ENCODE results near the gene FHAD1. TPM values are rescaled to one million over a fixed set of nuclear protein-coding genes. Genes with fewer than 3 reads are reported as not detected.
"Not testable (repeated sequence)": the region's sequence is repeated elsewhere in the genome, so short reads cannot be mapped to it uniquely, and the experiment has no call there.

Gene FHAD1
- total RNA-seq, 4 donors from 2014 or later, result 0.95 to 1.7 TPM; not detected in 2

DNA sequence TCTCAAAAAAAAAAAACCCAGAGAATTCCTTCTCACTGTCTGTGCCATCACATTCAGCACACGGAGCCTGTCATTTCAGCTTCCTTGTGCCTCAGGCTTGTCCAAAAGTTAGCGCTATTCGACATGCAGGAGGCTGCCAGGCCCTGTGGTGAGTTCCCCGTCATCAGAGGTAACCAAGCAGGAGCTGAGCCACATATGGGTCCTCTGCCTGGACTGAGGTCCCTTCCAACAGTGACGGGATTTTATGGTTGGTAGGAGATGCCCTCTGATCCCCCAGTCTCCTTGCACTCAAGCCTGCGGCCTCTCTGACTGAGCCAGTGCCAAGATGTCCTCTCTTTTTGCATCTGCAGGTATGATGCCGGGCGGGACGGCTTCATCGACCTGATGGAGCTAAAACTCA, 178.5 kb downstream of the FHAD1 start:
- H3K27ac ChIP-seq, result peak overlapping the region in 3 of 4 donors; percentile 73 to 95 (median 92)
- no peaks in the 10 kb centered on the region for H3K9me3 ChIP-seq
- H3K4me3 ChIP-seq, result no peak overlapping the region
- peaks cover 0 to 41% (median 0%) of the 10 kb centered on the region in 3 donors for H3K36me3 ChIP-seq
- H3K27me3 ChIP-seq, result no peaks in the 10 kb centered on the region
- DNase-seq, result peak in 1 of 3 donors; percentile 60
- TF ChIP-seq CTCF (IDR thresholded peaks at IDR 0.05), result no peak
- TF ChIP-seq POLR2A (IDR thresholded peaks at IDR 0.05), result peak in 1 of 2 donors; percentile 34
- H3K4me1 ChIP-seq, result peaks cover 0 to 58% (median 16%) of the 10 kb centered on the region in 4 donors

- H3K27me3 ChIP-seq, result no peaks in the 10 kb centered on the region
- peak overlapping the region in 3 of 4 donors; percentile 73 to 95 (median 92) for H3K27ac ChIP-seq
- DNase-seq, result no peak
- peaks cover 0 to 46% (median 0%) of the 10 kb centered on the region in 3 donors for H3K36me3 ChIP-seq
- H3K4me3 ChIP-seq, result no peak overlapping the region
- peaks cover 0 to 56% (median 16%) of the 10 kb centered on the region in 4 donors for H3K4me1 ChIP-seq
- no peaks in the 10 kb centered on the region for H3K9me3 ChIP-seq
- no peak for TF ChIP-seq CTCF (IDR thresholded peaks at IDR 0.05)
- no peak for TF ChIP-seq POLR2A (IDR thresholded peaks at IDR 0.05)
Observed at GRCh38 chr1:15425958-15426357, 178.9 kb downstream of the FHAD1 start.

DNA sequence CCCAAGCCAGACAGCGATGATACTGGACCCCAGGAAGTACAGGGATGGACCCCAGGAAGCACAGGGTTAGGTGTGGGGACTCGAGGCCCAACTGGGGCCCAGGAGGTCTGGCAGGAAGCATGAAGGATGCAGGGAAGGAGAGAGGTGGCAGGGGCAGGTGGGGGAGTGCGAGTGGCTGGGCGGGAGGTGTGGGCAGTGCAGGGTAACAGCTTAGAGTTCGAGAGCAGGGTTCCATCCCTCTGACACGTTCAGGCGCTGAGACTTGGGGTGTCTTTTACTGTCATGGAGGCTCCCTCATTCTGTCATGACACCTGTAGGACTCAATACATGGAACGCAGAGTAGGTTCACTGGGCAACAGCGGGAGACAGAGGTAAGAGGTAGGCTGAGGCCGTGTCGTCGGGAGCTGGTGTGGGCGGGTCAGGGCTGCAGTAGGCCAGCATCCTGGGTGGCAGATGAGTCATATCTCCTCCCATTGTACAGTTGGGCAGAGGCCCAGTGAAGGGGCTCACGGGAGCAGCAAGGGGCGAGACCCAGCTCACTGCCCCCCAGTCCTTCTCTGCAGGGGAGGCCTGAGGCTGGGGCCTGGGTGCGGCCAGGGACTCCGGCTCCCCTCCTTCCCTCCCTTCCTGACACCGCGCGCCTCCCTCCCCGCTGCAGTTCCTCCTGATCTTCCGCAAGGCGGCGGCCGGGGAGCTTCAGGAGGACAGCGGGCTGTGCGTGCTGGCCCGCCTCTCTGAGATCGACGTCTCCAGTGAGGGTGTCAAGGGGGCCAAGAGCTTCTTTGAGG, 179.7 kb downstream of the FHAD1 start:
- Histone ChIP-seq H3K36me3 (peaks cover 0 to 47% (median 0%) of the 10 kb centered on the region in 3 donors), H3K27ac (peak overlapping the region in 3 of 4 donors; percentile 73 to 95 (median 92)), H3K9me3 (no peaks in the 10 kb centered on the region), H3K27me3 (no peaks in the 10 kb centered on the region), H3K4me3 (no peak overlapping the region), H3K4me1 (peaks cover 0 to 48% (median 16%) of the 10 kb centered on the region in 4 donors)
- peak in 2 of 3 donors; percentile 83 to 84 for DNase-seq
- TF ChIP-seq POLR2A (IDR thresholded peaks at IDR 0.05) (no peak), CTCF (IDR thresholded peaks at IDR 0.05) (peak in 4 of 6 experiments; percentile 9 to 62 (median 60))

- Histone ChIP-seq H3K27me3 (no peaks in the 10 kb centered on the region), H3K9me3 (no peaks in the 10 kb centered on the region), H3K4me3 (no peak overlapping the region), H3K4me1 (peaks cover 0 to 44% (median 16%) of the 10 kb centered on the region in 4 donors), H3K27ac (peak overlapping the region in 3 of 4 donors; percentile 28 to 95 (median 92)), H3K36me3 (peaks cover 0 to 47% (median 0%) of the 10 kb centered on the region in 3 donors)
- DNase-seq, result no peak
- TF ChIP-seq CTCF (IDR thresholded peaks at IDR 0.05), result no peak
- no peak for TF ChIP-seq POLR2A (IDR thresholded peaks at IDR 0.05)
Observed at GRCh38 chr1:15427280-15427666, 180.2 kb downstream of the FHAD1 start.

GRCh38 chr1:15428252-15428651, 181.2 kb downstream of the FHAD1 start:
- H3K9me3 ChIP-seq, H3K4me3 ChIP-seq, DNase-seq, H3K27me3 ChIP-seq: not testable (repeated sequence)
- H3K27ac ChIP-seq, result peak overlapping the region in 1 of 4 donors; percentile 95
- peaks cover 0 to 40% (median 11%) of the 10 kb centered on the region in 4 donors for H3K4me1 ChIP-seq
- peaks cover 0 to 47% (median 0%) of the 10 kb centered on the region in 3 donors for H3K36me3 ChIP-seq

DNA sequence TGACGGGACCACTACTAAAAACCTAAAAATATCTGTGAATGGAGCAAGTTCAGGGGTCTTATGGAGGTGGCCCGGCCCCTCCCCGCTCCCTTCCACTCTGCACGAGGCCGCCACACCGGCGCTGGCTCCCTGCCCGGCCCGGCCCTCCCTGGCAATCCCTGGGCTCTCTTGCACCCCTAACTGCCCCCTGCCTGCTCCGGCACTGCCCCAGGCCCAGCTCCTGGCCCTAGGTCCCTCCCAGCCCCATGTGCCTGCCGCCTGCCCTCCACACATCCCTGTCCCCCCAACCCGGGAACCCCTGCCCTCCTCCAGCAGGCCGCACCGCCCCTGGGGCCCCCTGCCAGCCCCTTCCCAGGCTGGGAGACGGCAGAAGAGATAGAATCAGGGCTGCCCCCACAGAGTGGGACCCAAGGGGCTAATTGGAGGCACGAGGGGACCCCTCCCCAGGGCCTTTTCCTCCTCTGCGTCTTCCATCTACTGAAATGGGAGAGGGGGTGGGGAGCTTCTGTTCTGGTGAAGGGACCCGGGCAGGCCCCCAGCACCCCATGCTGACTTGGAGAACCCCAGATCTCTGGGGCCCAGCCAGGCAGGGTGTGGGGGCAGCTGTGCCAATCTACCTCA, 181.9 kb downstream of the FHAD1 start:
- DNase-seq, result no peak
- no peak for TF ChIP-seq POLR2A (IDR thresholded peaks at IDR 0.05)
- TF ChIP-seq CTCF (IDR thresholded peaks at IDR 0.05), result no peak
- H3K27me3 ChIP-seq, result no peaks in the 10 kb centered on the region
- no peaks in the 10 kb centered on the region for H3K9me3 ChIP-seq
- no peak overlapping the region for H3K4me3 ChIP-seq
- peaks cover 0 to 40% (median 10%) of the 10 kb centered on the region in 4 donors for H3K4me1 ChIP-seq
- peak overlapping the region in 1 of 4 donors; percentile 37 for H3K27ac ChIP-seq
- peaks cover 0 to 47% (median 0%) of the 10 kb centered on the region in 3 donors for H3K36me3 ChIP-seq

All from Peyer's patch (tissue), 4 donors.